Renal pelvis (tissue), 4 donors: ENCODE measurements around the gene HSPA4L. TPM values are rescaled to one million over a fixed set of nuclear protein-coding genes. Genes with fewer than 3 reads are reported as not detected.
A peak's percentile ranks its signal among the peaks of the same experiment; 100 is the strongest.

Experiments used
- DNase-seq: peaks from one replicate; pipeline ENCODE4 v3.0.0-alpha.2; 2013
- polyA plus RNA-seq, 3 donors: library from polyadenylated mRNA; unstranded; fragments of 120-200 nt; gene quantifications; one replicate each; pipeline ENCODE4 v1.2.1, GENCODE V29; 2013; ENCODE audit not compliant: insufficient read length in 3 of 3

The HSPA4L gene
- polyA plus RNA-seq, 3 donors, result 7.5 to 9.1 (median 9.0) TPM

- no peak for DNase-seq
Observed at GRCh38 chr4:127857641-127858040, 75.5 kb downstream of the HSPA4L start.

DNA sequence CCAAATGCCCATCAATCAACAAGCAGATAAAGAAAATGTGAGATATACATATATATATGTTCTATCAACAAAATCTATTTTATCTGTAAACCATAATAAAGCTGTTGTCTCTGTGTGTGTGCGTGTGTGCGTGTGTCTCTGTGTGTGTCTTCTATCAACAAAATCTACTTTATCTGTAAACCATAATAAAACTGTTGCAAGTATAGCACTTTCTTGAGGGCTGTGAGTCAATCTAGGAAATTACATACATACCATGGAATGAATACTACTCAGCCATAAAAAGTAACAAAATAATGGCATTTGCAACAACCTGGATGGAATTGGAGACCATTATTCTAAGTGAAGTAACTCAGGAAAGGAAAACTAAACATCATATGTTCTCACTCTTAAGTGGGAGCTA lies 86.1 kb downstream of the HSPA4L start:
- DNase-seq, result no peak

DNA sequence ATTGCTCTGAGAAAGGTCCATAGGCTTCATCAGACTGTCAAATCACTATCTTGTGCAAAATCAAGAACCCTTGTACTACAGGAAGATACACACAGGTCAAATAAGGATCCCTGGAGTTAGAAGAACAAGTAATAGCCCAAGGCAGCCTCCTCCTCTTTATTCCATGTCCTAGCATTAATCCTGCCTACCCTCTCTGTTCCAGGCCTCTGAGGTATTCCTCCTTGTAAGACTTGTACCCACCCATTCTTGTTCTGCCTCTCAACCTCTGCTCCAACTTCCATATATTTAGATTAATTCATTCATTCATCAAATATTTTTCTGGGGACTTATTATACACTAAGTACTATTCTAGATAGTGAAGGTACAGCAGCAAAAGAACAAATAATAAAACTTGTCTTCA lies 88.2 kb downstream of the HSPA4L start:
- no peak for DNase-seq

DNA sequence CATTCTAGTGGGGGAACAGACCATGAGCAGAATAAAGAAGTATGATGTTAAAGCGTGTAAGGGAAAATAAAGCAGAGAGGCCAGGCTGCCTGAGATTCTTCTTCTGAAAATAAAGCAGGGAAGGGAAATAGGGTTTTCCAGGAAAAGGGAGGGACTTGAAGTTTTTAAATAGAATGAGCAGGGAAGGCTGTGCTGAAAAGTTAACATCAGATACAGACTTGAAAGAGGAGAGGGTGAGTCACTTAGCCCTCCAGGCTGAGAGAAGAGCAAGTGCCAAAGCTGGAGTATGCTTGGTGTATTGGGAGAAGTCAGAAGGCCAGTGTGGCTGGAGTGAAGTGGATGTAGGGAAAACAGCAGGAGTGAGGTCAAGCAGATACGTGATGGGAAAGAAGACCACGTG lies 88.6 kb downstream of the HSPA4L start:
- DNase-seq, result no peak

GRCh38 chr4:127875791-127876190 lies 93.7 kb downstream of the HSPA4L start:
- DNase-seq, result no peak

GRCh38 chr4:127880763-127881562 lies 98.8 kb downstream of the HSPA4L start, which contains the start of gene PLK4:
PLK4 (plus strand) TSS chr4:127880893; CDS start chr4:127881135, 242 bp downstream.
- peak; percentile 96 for DNase-seq

DNA sequence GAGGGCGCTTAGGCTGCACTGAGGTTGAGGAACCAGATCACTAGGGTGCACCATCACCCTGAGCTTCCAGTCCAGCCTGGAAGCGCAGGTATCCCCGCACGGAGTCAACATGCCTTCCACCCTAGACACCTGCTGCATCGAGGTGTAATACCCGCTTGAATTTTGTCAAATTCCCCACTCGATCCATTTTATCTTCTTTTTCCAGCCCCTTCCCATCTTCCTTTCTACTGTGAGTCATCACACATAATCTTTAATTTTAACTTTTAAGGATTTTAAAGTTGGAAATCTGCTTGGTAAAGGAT lies 99.4 kb downstream of the HSPA4L start:
- DNase-seq, result no peak

DNA sequence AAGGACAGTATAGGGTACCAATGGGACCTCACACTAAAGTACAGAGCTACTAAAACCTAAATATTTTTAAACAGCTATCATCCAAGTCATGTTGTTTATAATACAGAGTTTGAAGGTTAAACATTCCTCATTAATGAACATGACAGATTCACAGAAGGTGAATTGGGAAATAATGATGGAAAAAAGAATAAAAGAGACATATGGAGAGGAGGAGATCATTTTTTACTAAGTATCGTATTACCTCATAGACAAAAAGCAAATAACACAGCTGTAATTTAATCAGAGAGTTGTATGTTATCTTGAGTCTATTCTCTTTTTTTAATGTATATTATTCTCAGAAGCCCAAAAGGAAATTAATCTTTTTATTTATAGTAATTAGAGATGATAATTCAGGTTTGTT lies 106.4 kb downstream of the HSPA4L start:
- no peak for DNase-seq

GRCh38 chr4:127889903-127890302 lies 107.8 kb downstream of the HSPA4L start:
- no peak for DNase-seq

Other genes starting within 250 kb of the HSPA4L start
- gene INTU, start 149.4 kb upstream of the HSPA4L start, polyA plus RNA-seq, result 10 to 100 TPM; 20.8 to 24.6 (median 23.0) TPM
- not detected for gene SLC25A31, start 51.9 kb upstream of the HSPA4L start, polyA plus RNA-seq
- 10 to 100 TPM; 21.4 to 23.2 (median 22.2) TPM for gene PLK4, start 98.6 kb downstream of the HSPA4L start, polyA plus RNA-seq
- gene MFSD8, start 182.9 kb downstream of the HSPA4L start, polyA plus RNA-seq, result 10 to 100 TPM; 16.0 to 31.5 (median 28.1) TPM
- gene ABHD18, start 183.1 kb downstream of the HSPA4L start, polyA plus RNA-seq, result 10 to 100 TPM; 10.1 to 21.7 (median 18.7) TPM